ENCODE results near the gene SNX5. TPM values are rescaled to one million over a fixed set of nuclear protein-coding genes. Genes with fewer than 3 reads are reported as not detected.
"Not testable (repeated sequence)": the region's sequence is repeated elsewhere in the genome, so short reads cannot be mapped to it uniquely, and the experiment has no call there.

Gene SNX5
- polyA plus RNA-seq, 3 donors = 34.3 to 100 (median 74.8) TPM

DNA sequence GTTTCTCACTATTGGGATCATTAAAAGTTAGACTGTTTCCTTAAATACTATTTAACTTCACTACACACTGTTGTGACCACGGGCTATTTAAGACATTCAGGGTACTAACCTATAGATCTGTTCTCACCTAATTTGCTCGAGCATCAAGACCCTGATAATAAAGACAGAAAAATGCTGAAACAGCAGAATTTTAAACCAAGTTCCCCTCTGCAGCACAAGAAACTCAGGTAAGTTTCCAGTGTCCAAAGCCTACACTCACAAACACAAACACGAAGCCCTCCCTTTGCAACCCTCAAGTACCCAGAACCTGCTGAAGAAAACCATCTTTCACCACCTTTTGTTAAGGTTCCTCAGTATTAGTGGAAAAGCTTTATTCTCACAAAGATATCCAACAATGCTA is 4.0 kb downstream of the SNX5 start:
- H3K27ac ChIP-seq (ENCODE audit: low read depth, low read length) = no peak overlapping the region

DNA sequence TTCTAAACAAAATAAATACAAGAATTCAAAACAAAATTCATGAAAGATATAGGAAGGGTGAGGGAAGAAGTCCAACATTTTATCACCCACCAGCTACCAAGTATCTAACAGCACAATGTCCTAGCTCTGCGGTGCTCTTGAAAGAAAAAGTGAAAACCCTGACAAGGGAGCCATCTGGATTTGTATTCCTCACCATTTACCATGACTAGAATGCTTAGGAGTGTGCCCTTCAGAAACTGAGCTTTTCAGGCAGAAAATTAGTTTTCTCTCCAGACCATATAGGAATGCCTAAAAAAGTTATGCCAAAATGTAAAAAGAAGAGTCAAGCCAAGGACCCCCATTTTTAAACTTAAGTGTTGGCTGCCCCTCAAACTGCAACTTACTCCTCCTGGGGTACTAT is 4.5 kb downstream of the SNX5 start:
- WGBS, 3 donors = 88 to 91% (median 88%) methylated on average over 1 of the region's 1 CpG

More for the DNA sequence above, 4.0 kb downstream of the SNX5 start:
- WGBS, 3 donors = 74 to 82% (median 79%) methylated on average over 3 of the region's 3 CpGs

DNA sequence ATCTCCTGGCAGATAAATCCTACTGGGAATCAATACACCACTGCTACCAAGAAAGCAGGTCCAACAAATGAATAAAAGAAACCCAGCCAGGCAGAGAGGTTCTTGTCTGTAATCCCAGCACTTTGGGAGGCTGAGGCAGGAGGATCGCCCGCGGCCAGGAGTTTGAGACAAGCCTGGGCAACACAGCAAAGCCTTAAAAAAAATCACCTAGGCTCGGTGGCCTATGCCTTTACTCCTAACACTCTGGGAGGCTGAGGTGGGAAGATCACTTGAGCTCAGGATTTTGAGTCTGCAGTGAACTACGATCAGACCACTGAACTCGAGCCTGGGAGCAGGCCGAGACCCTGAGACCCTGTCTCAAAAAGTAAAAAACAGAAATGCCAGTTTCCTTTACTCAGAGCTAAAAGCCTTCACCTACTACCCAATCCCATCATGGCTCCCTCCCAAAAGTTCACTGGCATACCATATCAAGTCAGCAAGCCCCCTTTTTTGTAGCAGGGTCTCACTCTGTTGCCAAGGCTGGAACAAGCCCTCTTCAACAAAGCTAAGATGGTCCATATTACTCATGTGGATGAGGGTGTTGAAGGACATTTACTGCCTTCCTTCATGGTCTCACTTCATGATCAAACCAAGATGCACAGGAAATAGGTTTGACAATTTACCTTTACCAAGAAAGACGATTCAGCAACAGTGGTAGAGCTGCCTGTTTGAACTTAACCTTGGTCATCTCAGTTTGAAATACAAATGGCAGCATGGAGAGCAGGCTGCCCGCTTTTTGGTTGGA is 5.3 kb downstream of the SNX5 start:
- 77 to 86% (median 84%) methylated on average over 9 of the region's 9 CpGs for WGBS, 3 donors
- no peak overlapping the region for H3K27ac ChIP-seq (ENCODE audit: low read depth, low read length)

More for the DNA sequence above, 4.5 kb downstream of the SNX5 start:
- H3K27ac ChIP-seq (ENCODE audit: low read depth, low read length) = no peak overlapping the region

DNA sequence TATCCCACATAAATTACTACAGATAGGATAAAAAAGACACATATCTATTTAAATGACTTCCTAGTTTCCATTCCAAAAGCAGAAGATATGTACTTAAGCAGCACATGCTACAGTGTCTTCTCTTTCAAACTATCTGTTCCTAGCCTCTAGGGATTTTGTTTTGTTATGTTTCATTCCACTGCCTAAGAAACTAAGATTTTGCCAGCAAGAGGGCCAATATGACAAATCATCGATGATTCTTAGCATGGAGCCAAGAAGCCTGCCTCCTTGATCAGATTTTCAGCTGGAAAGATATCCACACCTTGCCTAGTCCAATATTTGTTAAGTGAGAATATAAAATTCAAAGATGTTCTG is 7.0 kb downstream of the SNX5 start:
- no peak overlapping the region for H3K27ac ChIP-seq (ENCODE audit: low read depth, low read length)
- 22 to 51% (median 37%) methylated on average over 1 of the region's 1 CpG for WGBS, 3 donors

DNA sequence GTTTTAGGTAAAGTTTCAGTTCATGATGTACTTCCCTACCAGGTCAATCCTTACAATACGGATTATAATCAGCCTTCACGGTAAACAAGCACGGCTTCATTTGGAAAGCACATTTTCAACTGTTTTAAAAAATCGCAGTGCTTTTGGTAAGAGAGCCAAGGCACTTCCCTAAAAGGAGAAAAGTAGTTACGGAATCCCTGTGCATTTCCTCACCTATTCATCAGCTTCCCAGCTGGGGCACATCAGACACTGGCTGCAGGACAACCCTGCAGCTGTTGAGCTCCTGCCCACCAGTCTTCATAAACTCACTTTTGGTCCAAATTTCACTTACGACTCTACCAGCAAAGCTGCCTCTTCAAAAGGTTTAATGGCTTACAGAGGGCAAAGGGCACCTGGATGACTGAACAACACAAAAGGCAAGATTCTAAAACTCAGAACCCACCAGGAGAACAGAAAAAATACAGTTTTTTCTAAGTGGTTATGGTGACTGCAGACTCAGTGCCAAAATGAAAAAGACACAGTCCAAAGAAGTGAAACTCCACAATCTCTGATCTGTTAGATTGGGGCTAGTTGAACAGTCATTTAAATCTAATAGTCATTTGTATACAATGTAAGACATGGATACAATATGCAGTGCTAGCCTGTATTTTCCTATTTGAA is 7.5 kb downstream of the SNX5 start:
- no peak overlapping the region for H3K27ac ChIP-seq (ENCODE audit: low read depth, low read length)
- WGBS, 3 donors = 19 to 44% (median 31%) methylated on average over 6 of the region's 6 CpGs

DNA sequence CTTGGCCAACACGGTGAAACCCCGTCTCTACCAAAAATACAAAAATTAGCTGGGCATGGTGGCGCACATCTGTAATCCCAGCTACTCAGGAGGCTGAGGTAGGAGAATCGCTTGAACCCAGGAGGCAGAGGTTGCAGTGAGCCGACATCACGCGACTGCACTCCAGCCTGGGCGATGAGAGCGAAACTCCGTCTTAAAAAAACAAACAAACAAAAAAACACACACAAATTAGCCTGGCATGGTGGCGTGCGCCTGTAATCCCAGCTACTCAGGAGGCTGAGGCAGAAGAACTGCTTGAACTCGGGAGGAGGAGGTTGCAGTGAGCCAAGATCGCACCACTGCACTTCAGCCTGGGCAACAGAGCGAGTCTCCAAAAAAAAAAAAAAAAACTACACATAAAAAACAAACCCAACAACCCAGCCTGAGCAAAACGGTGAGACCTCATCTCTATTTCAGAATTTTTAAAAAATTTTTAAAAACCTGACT is 8.2 kb downstream of the SNX5 start:
- H3K27ac ChIP-seq (ENCODE audit: low read depth, low read length) = not testable (repeated sequence)
- WGBS, 3 donors = 88 to 91% (median 90%) methylated on average over 15 to 16 of the region's 16 CpGs

DNA sequence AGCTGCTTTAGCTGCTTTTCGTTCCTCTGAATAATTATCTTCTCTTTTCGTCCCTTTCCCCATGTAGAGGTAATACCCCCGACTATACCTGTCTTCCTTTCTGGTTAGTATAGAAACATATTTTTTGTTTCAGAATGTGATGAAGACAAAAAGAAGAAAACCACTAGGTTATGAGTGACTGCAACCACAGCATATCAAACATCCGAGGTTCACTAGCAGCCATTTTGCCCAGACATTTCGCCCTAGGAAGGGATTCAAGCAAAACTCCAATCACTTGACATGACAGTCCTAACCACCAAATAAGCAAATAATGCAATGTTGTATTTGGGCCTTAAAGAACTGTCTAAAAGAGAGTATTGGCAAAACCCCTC is 9.4 kb downstream of the SNX5 start:
- WGBS, 3 donors = 70 to 80% (median 70%) methylated on average over 5 of the region's 5 CpGs
- no peak overlapping the region for H3K27ac ChIP-seq (ENCODE audit: low read depth, low read length)

DNA sequence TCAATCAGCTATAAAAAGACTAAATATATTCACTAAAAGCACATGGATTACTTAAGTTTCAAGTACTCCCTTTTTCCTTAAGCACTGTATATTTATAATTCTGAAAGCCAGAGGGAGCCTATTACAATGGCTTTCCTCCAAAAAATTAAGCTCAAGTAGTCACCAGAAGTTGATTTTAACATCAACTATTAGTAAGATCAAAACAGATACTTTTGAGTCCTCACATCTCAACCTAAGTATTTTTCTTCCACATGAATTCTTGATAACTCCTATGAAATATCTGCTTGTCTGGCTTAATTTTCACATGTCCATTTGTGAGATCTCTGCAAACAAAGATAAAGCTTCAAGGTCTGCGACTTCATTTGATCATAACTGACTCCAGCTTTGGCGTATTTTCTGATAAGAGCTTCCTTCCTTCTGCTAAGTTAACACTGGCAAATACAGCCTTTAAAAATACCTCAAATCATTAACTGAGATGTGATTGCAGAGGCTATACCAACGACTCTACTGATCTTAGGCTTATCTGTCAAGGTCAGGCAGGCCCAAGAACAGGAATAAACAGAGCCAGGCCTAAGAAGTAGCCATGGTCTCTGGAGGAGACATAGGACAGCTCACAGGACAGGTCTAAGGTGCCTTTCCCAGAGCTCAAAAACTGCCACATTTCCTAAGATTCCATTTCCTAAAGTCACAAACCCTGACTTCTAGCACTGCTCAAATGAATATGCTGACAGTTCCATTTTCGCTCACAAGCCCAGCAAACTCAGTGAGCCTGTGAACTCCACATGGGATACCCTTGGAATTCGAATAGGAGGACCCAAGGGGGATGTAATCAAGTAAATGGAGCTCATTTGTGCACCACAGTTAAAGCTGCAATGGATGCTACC is 10.0 kb downstream of the SNX5 start:
- WGBS, 3 donors = 19 to 39% (median 39%) methylated on average over 5 of the region's 5 CpGs
- no peak overlapping the region for H3K27ac ChIP-seq (ENCODE audit: low read depth, low read length)

DNA sequence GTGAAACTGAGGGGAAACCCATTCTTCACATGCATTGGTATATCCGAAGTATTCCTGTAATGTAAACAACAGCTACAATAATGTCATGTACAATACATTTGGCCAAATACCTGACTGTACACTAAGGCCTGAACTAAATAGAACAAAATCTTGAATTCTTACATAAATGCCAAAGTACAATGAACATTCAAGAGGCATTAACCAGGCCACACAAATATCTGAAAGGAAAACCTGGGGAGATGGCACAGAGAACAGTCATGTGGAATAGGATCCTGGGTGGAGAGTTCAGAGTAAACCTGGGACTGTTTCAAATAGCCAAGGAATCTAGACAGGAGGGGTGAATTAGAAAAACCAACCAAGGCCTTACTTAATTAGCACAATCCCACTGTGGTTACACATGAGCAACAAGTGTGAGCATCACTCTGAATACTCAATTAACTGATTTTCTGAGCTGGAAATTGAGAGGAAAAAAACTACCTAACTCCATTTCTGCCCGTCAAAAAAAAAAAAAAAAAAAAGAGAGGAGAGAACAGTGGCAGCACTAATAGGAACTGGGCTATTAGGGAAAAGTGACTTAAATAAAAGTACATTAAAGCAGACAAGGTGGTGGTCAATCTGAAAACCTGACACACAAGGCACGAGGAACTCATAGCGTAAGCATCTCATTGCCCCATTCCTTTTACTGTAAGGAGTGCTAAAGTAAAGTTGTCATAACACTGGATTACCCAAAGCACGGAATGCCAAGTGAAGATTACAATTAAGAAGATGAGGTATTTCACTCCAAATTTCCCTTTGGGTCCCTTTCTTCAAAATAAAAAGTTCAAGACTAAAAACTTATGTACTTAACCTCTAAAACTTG is 10.9 kb downstream of the SNX5 start:
- 51 to 65% (median 53%) methylated on average over 5 of the region's 5 CpGs for WGBS, 3 donors
- no peak overlapping the region for H3K27ac ChIP-seq (ENCODE audit: low read depth, low read length)

DNA sequence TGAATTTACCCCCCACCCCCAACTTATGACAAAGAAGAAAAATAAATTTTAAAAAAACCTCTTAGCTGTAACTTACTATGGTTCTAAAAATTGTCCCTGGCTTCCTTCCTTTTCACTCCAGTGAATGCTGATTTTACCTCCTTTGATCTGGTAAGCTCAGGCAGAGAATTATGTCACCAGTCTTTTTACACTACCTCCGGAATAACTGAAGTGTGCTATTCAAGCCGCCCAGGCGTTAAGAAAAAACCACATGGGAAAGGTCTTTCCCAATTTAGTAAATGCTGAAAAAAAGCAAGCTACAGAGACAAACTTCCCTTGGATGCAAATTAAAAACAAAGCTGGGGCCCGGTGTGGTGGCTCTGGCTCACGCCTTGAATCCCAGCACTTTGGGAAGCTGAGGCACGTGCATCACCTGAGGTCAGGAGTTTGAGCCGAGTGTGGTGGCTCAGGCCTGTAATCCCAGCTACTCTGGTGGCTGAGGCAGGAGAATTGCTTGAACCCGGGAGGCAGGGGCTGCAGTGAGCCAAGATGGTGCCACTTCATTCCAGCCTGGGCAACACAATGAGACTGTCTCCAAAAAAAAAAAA is 12.4 kb downstream of the SNX5 start:
- 56 to 80% (median 61%) methylated on average over 8 of the region's 8 CpGs for WGBS, 3 donors

DNA sequence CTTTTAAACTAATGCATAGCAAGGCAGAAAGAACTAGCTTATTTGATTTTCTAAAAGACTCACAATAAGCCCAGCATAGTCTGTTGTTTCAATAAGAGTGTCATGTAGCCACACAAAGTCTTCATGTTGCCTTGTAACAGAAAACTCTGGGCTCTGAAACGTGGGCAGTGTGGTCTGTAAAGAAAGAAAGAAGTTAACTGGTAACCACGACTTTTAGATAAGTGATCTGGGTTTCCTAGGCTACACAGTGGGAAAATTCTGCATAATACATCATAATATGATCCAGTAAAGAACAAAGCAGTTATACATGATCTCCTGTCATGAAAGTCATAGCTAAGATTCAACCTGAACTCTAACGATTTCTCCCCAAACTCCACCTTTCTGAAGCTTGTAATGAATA is 13.3 kb downstream of the SNX5 start:
- WGBS, 3 donors = 51 to 60% (median 52%) methylated on average over 3 of the region's 3 CpGs

More for the DNA sequence above, 12.4 kb downstream of the SNX5 start:
- H3K27ac ChIP-seq (ENCODE audit: low read depth, low read length) = no peak overlapping the region

DNA sequence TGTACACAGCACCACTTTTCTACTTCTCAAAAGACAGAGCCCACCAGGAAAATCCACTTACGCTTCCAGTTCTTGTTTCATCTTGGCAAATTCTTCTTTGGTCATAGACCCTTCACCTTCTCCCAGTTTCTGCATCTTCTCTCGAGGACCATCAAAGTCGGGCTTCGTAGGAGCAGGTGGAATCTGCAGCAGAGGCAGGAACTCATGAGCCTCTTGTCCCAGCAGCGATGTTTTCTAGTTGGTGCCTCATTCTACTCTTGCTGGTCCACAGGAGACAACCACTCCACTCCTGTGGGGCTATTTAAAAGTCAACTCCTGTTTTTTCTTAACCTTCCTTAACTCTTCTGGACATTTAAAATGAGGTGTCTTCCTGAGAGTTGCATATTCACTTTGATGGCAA is 14.7 kb downstream of the SNX5 start:
- 95 to 96% (median 96%) methylated on average over 5 of the region's 5 CpGs for WGBS, 3 donors
- H3K27ac ChIP-seq (ENCODE audit: low read depth, low read length) = no peak overlapping the region

More for the DNA sequence above, 13.3 kb downstream of the SNX5 start:
- no peak overlapping the region for H3K27ac ChIP-seq (ENCODE audit: low read depth, low read length)

DNA sequence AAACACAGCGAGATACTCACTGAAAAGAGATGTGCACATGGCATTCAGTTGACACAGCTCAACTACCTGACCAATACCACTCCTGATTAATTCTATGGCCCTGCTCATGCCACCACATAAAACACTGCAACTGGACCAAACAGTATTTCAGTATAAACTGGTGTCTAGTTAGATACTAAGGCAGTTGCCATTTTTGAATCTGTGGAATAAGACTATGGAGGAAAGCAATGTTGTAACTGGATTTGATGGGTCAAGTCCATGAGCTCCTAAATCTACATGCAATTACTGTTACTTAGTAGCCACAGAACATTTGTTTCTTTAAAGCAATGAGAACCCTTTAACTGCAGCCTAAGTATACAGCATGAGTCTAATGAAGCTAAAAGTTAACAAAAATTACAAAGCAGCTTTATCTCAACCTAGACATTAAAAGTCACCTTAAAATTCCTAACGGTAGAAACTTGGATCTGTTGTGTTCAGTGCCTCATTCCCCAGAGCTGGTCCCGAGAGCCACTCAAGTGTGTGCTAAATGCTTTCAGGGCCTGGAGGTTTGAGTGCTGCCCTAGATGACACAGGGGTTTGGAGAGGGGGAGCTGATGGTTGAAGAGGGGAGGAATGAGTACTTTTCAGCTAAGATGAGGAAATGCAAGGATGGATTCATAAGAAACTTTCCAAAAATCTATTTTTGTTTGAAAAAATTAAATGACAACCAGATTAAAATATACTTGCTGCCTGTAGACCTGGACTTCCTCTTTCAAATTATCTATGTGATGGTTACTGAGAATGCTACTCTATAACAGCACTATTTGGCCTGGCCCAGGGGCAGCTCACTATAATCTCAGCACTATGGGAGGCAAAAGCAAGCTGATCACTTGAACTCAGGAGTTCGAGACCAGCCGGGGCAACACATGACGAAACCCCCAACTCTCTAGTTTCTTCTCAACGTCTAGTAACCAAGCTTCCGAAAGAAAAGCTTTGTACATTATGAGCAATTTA is 15.6 kb downstream of the SNX5 start:
- WGBS, 3 donors = 90 to 93% (median 91%) methylated on average over 8 of the region's 8 CpGs
- H3K27ac ChIP-seq (ENCODE audit: low read depth, low read length) = no peak overlapping the region

DNA sequence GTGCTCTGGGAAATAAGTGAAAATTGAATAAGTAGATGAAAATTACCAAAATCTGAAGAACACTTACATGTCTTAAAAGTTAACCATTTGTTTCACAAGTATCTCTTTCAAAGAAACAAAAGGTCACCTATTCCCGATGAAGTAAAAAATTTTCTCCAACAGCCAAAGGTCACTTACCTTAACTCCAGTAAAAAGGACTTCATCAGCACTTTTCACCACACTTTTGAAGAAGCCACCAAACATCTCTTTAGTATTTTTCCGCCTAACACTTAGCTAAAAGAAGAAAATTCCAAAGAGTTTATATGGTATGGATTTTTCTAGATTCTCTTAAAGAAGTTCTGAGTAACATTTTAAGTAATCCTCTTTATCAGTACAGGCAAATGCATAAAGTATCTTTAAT is 17.3 kb downstream of the SNX5 start:
- 86 to 93% (median 93%) methylated on average over 2 of the region's 2 CpGs for WGBS, 3 donors
- no peak overlapping the region for H3K27ac ChIP-seq (ENCODE audit: low read depth, low read length)

DNA sequence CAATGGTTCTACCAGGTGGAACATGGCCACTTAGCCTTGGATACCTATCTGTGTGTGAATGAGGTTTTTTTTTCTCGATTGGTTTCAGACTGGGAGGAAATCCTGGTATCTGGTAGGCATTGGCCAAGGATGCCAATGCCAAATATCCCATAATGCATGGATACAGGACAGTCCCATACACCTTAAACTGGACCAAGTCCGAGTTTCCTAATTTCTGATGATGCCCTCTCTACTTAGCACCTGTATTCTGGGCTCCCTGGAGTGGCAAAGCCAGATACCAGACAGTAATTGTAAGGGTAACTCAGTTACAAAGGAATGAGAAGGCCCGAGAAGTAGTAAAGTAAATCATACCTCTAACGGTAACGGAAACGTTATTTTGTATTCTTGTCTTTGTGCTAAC is 17.9 kb downstream of the SNX5 start:
- no peak overlapping the region for H3K27ac ChIP-seq (ENCODE audit: low read depth, low read length)
- WGBS, 3 donors = 79 to 86% (median 85%) methylated on average over 6 of the region's 6 CpGs

DNA sequence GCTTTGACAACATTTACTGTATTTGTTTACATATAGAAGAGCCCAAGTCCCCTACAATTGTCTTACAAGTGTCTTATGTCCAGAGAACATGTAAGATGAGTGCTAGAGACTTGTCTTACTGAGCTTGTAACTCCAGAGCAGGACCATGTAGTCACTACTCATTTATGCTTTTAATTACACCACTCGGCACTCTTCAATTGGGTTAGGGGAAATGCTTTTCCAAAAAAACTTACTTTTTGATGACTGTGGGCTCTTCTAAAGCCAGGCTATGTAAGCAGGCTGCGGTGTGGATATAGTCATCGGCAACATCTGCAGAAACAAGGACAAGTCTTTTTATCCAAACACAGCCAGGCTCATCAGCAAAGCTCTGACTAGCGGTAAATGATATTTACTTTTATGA is 18.7 kb downstream of the SNX5 start:
- 92 to 99% (median 93%) methylated on average over 4 of the region's 4 CpGs for WGBS, 3 donors
- no peak overlapping the region for H3K27ac ChIP-seq (ENCODE audit: low read depth, low read length)

DNA sequence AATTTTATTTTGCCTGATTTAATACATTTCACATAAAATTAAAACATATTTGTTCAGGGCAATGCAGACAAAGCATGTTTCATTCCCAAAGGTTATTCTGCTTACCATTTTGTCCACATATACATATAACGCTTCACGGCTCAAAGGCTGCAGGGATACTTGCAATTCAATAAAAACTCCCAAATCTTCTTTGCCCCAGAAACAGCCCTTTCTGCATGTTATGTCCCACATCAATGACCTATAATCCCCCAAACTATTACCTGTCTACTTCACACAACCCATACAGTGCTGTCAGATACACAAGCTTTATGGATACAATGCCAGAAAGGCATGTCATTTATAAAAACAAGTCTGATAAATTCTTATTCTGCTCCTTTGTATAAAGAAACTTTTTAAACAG is 20.2 kb downstream of the SNX5 start:
- H3K27ac ChIP-seq (ENCODE audit: low read depth, low read length) = no peak overlapping the region
- 97 to 99% (median 98%) methylated on average over 2 of the region's 2 CpGs for WGBS, 3 donors
